PC-9 (cell line): ENCODE results near the gene MAPT. TPM values are rescaled to one million over a fixed set of nuclear protein-coding genes. Genes with fewer than 3 reads are reported as not detected.

Experiments
- BruUV-seq: library from RNA; stranded (reverse); fragments of 400-500 nt; replicated peaks from 2 replicates; lab custom pipeline; 2021; lab: Mats Ljungman, UMichigan
- CTCF ChIA-PET: fragments of 300-600 bp; sonication (Branson Sonifier 250); formaldehyde crosslinking; loops from one replicate; lab custom pipeline; 2022; ENCODE audit warnings: antibody characterized with exemption; lab: Charles Lee
- POLR2A ChIA-PET: fragments of 300-600 bp; sonication (Branson Sonifier 250); formaldehyde crosslinking; loops from one replicate; lab custom pipeline; 2022; ENCODE audit warnings: antibody characterized with exemption; ENCODE audit not compliant: unreplicated experiment; lab: Charles Lee
- DNase-seq, 2 experiments: peaks; one replicate each; pipeline versions ENCODE4 v3.0.0 to v3.0.0-alpha.2; 2015 to 2022; ENCODE audit warnings: mixed read lengths in 1 of 2
- H2AFZ ChIP-seq: fragments of 200-600 bp; sonication (generic); 2 replicates; pipeline ENCODE4 v1.8.1; 2017; ENCODE audit warnings: antibody characterized with exemption
- H3F3A ChIP-seq: fragments of 200-600 bp; sonication (generic); 2 replicates; pipeline ENCODE4 v1.8.1; 2017; ENCODE audit warnings: antibody characterized with exemption, mild to moderate bottlenecking, low read depth; ENCODE audit not compliant: insufficient read depth
- H3K27ac ChIP-seq: fragments of 200-600 bp; sonication (generic); 2 replicates; pipeline ENCODE4 v1.6.1; 2016; ENCODE audit warnings: mixed run types
- H3K27me3 ChIP-seq: fragments of 200-600 bp; sonication (generic); 2 replicates; pipeline ENCODE4 v1.6.1; 2016; ENCODE audit warnings: low read depth, mixed run types; ENCODE audit not compliant: insufficient read depth
- H3K36me3 ChIP-seq: fragments of 200-600 bp; sonication (generic); 2 replicates; pipeline ENCODE4 v1.6.1; 2016; ENCODE audit warnings: low read depth, mixed run types
- H3K4me1 ChIP-seq: fragments of 200-600 bp; sonication (generic); replicated peaks from 2 replicates; pipeline ENCODE4 v1.6.1; 2016; ENCODE audit warnings: mixed run types; ENCODE audit not compliant: insufficient read depth
- H3K4me2 ChIP-seq: fragments of 200-600 bp; sonication (generic); 2 replicates; pipeline ENCODE4 v1.6.1; 2017; ENCODE audit warnings: mixed run types
- H3K4me3 ChIP-seq: fragments of 200-600 bp; sonication (generic); 2 replicates; pipeline ENCODE4 v1.6.1; 2016; ENCODE audit warnings: mixed run types
- H3K79me2 ChIP-seq: fragments of 200-600 bp; sonication (generic); 2 replicates; pipeline ENCODE4 v1.6.1; 2017; ENCODE audit warnings: low read depth, mixed run types
- H3K9me2 ChIP-seq: fragments of 200-600 bp; sonication (generic); 2 replicates; pipeline ENCODE4 v1.8.1; 2017; ENCODE audit warnings: mild to moderate bottlenecking; ENCODE audit not compliant: insufficient read depth
- H3K9me3 ChIP-seq: fragments of 200-600 bp; sonication (generic); 2 replicates; pipeline ENCODE4 v1.8.1; 2016; ENCODE audit warnings: low read depth; ENCODE audit not compliant: insufficient read depth
- H4K20me1 ChIP-seq: fragments of 200-600 bp; sonication (generic); 2 replicates; pipeline ENCODE4 v1.8.1; 2017; ENCODE audit not compliant: insufficient read depth
- EZH2 ChIP-seq: fragments of 200-600 bp; sonication (generic); IDR thresholded peaks from 2 replicates; pipeline ENCODE4 v1.8.0; 2017; ENCODE audit warnings: antibody characterized with exemption, low read depth
- intact Hi-C: fragments of 100-400 bp; cut with micrococcal nuclease; formaldehyde crosslinking; loops from one replicate; pipeline ENCODE4 v1.10.0; 2022; ENCODE audit not compliant: unreplicated experiment
- total RNA-seq: library from RNA; stranded (reverse); gene quantifications from 2 replicates; pipeline ENCODE4 v1.2.3, GENCODE V29; 2021
- TF ChIP-seq, protein P1 (sequence below): fragments of 200-600 bp; sonication (generic); conservative IDR thresholded peaks from 2 replicates; pipeline ENCODE4 v1.6.1; 2017; ENCODE audit warnings: mixed run types, antibody characterized with exemption, mild to moderate bottlenecking, moderate library complexity

Gene MAPT
- total RNA-seq, 1 experiment from 2014 or later = 0.85 TPM

DNA sequence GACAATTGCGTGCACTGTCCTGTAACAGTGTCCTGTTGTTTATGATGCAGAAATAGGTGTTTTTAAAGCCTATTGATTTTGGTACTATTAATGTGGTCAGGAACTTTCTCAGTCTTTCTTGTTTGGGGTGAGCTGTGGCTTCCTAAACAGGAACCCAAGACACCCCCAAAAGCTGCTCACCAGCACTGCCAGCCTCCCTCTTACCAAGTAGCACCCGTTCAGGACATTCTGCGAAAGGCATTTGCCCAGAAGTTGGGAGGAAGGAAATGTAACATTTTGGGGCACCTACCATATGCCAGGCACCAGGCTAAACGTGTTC, 83.1 kb downstream of the MAPT start:
- H3K27me3 ChIP-seq = peaks cover 39% of the 10 kb centered on the region
- H3K9me2 ChIP-seq = no peaks in the 10 kb centered on the region
- H3K4me3 ChIP-seq = no peak overlapping the region
- no peak overlapping the region for H3K27ac ChIP-seq
- H3K9me3 ChIP-seq = no peaks in the 10 kb centered on the region
- intact Hi-C loops = no loop called here
- no peak overlapping the region for H3K4me2 ChIP-seq
- no peaks in the 10 kb centered on the region for H3K79me2 ChIP-seq
- peaks cover 5% of the 10 kb centered on the region; the same call in 1 of the 2 replicates for H4K20me1 ChIP-seq
- no TSS peak for BruUV-seq
- no peak for TF ChIP-seq EZH2
- TF ChIP-seq, protein P1, sequence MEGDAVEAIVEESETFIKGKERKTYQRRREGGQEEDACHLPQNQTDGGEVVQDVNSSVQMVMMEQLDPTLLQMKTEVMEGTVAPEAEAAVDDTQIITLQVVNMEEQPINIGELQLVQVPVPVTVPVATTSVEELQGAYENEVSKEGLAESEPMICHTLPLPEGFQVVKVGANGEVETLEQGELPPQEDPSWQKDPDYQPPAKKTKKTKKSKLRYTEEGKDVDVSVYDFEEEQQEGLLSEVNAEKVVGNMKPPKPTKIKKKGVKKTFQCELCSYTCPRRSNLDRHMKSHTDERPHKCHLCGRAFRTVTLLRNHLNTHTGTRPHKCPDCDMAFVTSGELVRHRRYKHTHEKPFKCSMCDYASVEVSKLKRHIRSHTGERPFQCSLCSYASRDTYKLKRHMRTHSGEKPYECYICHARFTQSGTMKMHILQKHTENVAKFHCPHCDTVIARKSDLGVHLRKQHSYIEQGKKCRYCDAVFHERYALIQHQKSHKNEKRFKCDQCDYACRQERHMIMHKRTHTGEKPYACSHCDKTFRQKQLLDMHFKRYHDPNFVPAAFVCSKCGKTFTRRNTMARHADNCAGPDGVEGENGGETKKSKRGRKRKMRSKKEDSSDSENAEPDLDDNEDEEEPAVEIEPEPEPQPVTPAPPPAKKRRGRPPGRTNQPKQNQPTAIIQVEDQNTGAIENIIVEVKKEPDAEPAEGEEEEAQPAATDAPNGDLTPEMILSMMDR = no peak
- no peaks in the 10 kb centered on the region for H3F3A ChIP-seq
- DNase-seq = no peak
- no peak overlapping the region for H2AFZ ChIP-seq
- CTCF ChIA-PET = no interaction called here
- POLR2A ChIA-PET = no interaction called here
- no peaks in the 10 kb centered on the region for H3K4me1 ChIP-seq
- no peaks in the 10 kb centered on the region for H3K36me3 ChIP-seq

DNA sequence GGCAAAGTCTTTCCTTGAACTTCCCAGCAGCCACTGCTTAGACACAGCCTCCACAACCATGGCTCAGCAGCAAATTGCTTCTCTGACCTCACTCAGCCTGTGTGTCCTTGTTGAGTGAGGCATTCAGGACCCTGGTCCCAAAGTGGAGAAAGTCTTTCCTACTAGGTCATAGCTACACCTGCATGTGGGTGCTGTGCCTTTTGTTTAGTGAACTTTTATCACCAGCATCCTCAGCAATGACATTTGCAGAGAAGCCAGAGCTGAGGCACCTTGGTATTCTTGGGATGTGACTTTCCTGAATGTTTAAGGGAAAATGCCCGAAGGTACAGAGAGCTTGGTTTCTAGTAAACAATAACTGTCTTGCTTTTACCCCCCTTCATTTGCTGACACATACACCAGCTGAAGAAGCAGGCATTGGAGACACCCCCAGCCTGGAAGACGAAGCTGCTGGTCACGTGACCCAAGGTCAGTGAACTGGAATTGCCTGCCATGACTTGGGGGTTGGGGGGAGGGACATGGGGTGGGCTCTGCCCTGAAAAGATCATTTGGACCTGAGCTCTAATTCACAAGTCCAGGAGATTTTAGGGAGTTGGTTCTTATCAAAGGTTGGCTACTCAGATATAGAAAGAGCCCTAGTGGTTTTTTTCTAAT, 83.7 kb downstream of the MAPT start:
- CTCF ChIA-PET = no interaction called here

DNA sequence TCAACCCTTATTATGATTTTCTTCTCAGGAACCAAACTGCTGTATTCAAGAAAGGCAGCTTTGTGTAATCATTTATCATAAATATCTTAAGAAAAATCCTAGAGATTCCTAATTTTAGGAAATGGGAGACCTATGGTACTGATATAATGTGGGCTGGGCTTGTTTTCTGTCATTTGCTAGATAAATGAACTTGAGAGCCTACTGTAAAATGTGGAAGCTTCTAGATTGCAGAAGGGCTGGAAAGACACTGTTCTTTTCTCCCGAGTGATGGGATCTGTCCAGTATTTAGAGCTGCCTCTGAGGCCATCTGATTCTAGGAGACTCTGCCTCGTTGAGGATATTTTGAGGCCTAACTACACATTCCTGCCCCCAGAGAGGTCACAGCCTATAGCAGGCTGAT, 84.8 kb downstream of the MAPT start:
- Histone ChIP-seq H3K36me3 (no peaks in the 10 kb centered on the region), H3K4me3 (no peak overlapping the region), H3K9me3 (no peaks in the 10 kb centered on the region), H2AFZ (no peak overlapping the region), H3K4me1 (no peaks in the 10 kb centered on the region), H3K79me2 (no peaks in the 10 kb centered on the region), H3K9me2 (no peaks in the 10 kb centered on the region), H4K20me1 (no peaks in the 10 kb centered on the region; the same call in 1 of the 2 replicates), H3K4me2 (no peak overlapping the region), H3F3A (no peaks in the 10 kb centered on the region), H3K27me3 (peaks cover 39% of the 10 kb centered on the region; the same call in 1 of the 2 replicates), H3K27ac (no peak overlapping the region)
- CTCF ChIA-PET = no interaction called here
- DNase-seq = no peak
- intact Hi-C loops = no loop called here
- TF ChIP-seq EZH2 = no peak
- TF ChIP-seq, protein P1 = no peak
- POLR2A ChIA-PET = no interaction called here
- BruUV-seq = no TSS peak

More for the DNA sequence above, 83.7 kb downstream of the MAPT start:
- POLR2A ChIA-PET = no interaction called here
- no peak overlapping the region for H3K4me2 ChIP-seq
- H3F3A ChIP-seq = no peaks in the 10 kb centered on the region
- no peak overlapping the region for H3K27ac ChIP-seq
- no peaks in the 10 kb centered on the region for H3K79me2 ChIP-seq
- H3K9me2 ChIP-seq = no peaks in the 10 kb centered on the region
- no peaks in the 10 kb centered on the region for H3K36me3 ChIP-seq
- no TSS peak for BruUV-seq
- H3K9me3 ChIP-seq = no peaks in the 10 kb centered on the region
- H2AFZ ChIP-seq = no peak overlapping the region
- H3K4me3 ChIP-seq = no peak overlapping the region
- H3K27me3 ChIP-seq = peaks cover 39% of the 10 kb centered on the region; the same call in 1 of the 2 replicates
- intact Hi-C loops = no loop called here
- no peak for TF ChIP-seq EZH2
- TF ChIP-seq, protein P1 = no peak
- H3K4me1 ChIP-seq = no peaks in the 10 kb centered on the region
- DNase-seq = no peak
- peaks cover 5% of the 10 kb centered on the region; the same call in 1 of the 2 replicates for H4K20me1 ChIP-seq
